ENCODE measurements around the gene FER.

The FER gene

GRCh38 chr5:108730617-108731340 is 16.9 kb upstream of the FER start (continued):
- TF ChIP-seq ZNF701 (tag by site-specific recombination; IDR thresholded peaks at IDR 0.05) (no peak), KLF17 (tag by site-specific recombination; IDR thresholded peaks at IDR 0.05) (no peak), REPIN1 (tag by site-specific recombination; IDR thresholded peaks at IDR 0.05; ENCODE audit: low read depth) (no peak), PRDM2 (tag by site-specific recombination; IDR thresholded peaks at IDR 0.05; ENCODE audit: borderline replicate concordance) (no peak), PATZ1 (tag by site-specific recombination; IDR thresholded peaks at IDR 0.05) (no peak), ZNF280C (tag by site-specific recombination; IDR thresholded peaks at IDR 0.05) (no peak), ZNF350 (tag by site-specific recombination; IDR thresholded peaks at IDR 0.05) (no peak)

- Histone ChIP-seq H3K4me1 (ENCODE audit: control insufficient read depth, insufficient read depth, low read length) (no peaks in the 10 kb centered on the region; the same call in 1 of the 2 replicates), H3K9me3 (ENCODE audit: control insufficient read depth, insufficient read depth, low read depth, low read length) (no peaks in the 10 kb centered on the region), H3K27ac (ENCODE audit: extremely low read depth, low read depth, low read length) (no peak overlapping the region), H3K36me3 (ENCODE audit: control insufficient read depth in 2 of 2, insufficient read depth in 1 of 2, low read length in 2 of 2) (no peaks in the 10 kb centered on the region), H3K4me3 (ENCODE audit: low read depth, low read length) (no peak overlapping the region)
- ChIA-PET CTCF (no interaction called here), POLR2A (no interaction called here)
- TF ChIP-seq KLF1 (tag by site-specific recombination; IDR thresholded peaks at IDR 0.05) (no peak), SALL2 (tag by site-specific recombination; IDR thresholded peaks at IDR 0.05; ENCODE audit: borderline replicate concordance) (no peak), ZNF670 (tag by site-specific recombination; IDR thresholded peaks at IDR 0.05; ENCODE audit: low read depth) (no peak), ZBTB17 (tag by site-specific recombination; IDR thresholded peaks at IDR 0.05) (peak; percentile 94), ZNF544 (tag by site-specific recombination; IDR thresholded peaks at IDR 0.05) (no peak), GFI1B (tag by site-specific recombination; IDR thresholded peaks at IDR 0.05) (no peak)
Measured at GRCh38 chr5:108735790-108736189, 11.9 kb upstream of the FER start.
